Right lobe of liver (tissue), 6 donors: ENCODE results near the gene PMFBP1. TPM values are rescaled to one million over a fixed set of nuclear protein-coding genes. Genes with fewer than 3 reads are reported as not detected.

ENCODE experiments used
- ATAC-seq, 4 donors: fragments of 200-7000 bp; cut with Tn5 transposase; one replicate each; pipeline ENCODE4 v1.9.1; 2020; ENCODE audit warnings: mild to moderate bottlenecking in 4 of 4, moderate library complexity in 4 of 4
- DNase-seq, 3 donors: peaks; one replicate each; pipeline ENCODE4 v3.0.0-alpha.2; 2020
- H3K27ac ChIP-seq, 3 donors: fragments of 200-600 bp; one replicate each; pipeline ENCODE4 v1.8.0; 2022
- H3K27me3 ChIP-seq, 2 donors: fragments of 200-600 bp; one replicate each; pipeline ENCODE4 v1.8.0; 2022
- H3K36me3 ChIP-seq, 4 donors: fragments of 200-600 bp; sonication (generic) in 1 of 4; one replicate each; pipeline versions ENCODE4 v1.5.1 to v1.8.0; 2017 to 2022; ENCODE audit warnings: control low read depth in 1 of 4
- H3K4me1 ChIP-seq, 4 donors: fragments of 200-600 bp; sonication (generic) in 1 of 4; one replicate each; pipeline versions ENCODE4 v1.5.1 to v1.8.0; 2017 to 2022; ENCODE audit warnings: control low read depth in 1 of 4
- H3K4me3 ChIP-seq, 3 donors: fragments of 200-600 bp; one replicate each; pipeline ENCODE4 v1.8.0; 2022
- H3K9me3 ChIP-seq, 4 donors: fragments of 200-600 bp; sonication (generic) in 1 of 4; one replicate each; pipeline versions ENCODE4 v1.5.1 to v1.8.0; 2017 to 2022; ENCODE audit warnings: control low read depth in 1 of 4
- CTCF ChIP-seq, 4 donors: fragments of 200-600 bp in 3 of 4; fragments of 450-650 bp in 1 of 4; IDR thresholded peaks; one replicate each; pipeline versions ENCODE4 v1.5.1 to v1.8.0; 2016 to 2022; ENCODE audit warnings: antibody characterized with exemption in 4 of 4, mild to moderate bottlenecking in 2 of 4
- POLR2A ChIP-seq: fragments of 450-650 bp; IDR thresholded peaks from one replicate; pipeline ENCODE4 v1.6.1; 2017; ENCODE audit warnings: antibody characterized with exemption, mild to moderate bottlenecking
- WGBS: methylation state at CpG from one replicate; pipeline ENCODE4 v1.1.6; 2018; ENCODE audit warnings: low coverage, low lambda C conversion rate; ENCODE audit not compliant: insufficient coverage; ENCODE audit errors: missing lambda C conversion rate; 5-methylcytosine and 5-hydroxymethylcytosine counted together
- intact Hi-C, 2 donors: fragments of 100-400 bp; cut with DNase I; formaldehyde crosslinking; loops; one replicate each; pipeline versions ENCODE4 v1.11.2 to v1.14.1; 2022
- total RNA-seq, 6 experiments: library from RNA; depleted of rRNA in 2 of 6; stranded (reverse); fragments of >200 nt in 2 of 6; fragmentation: NEBNext Ultra II Directional in 3 of 6; extraction: Animal tissue kit (Norgen Biotek cat#: 25700) in 3 of 6; gene quantifications; one replicate each; pipeline versions ENCODE4 v1.1.0 to v1.2.4, GENCODE V29; 2016 to 2023
- donor health status: DM: no; HTN: yes; CAD: no.
- donor health status: DM: no; HTN: no; CAD: no.
- donor health status: DM: no; HTN: no; CAD: no.
- donor health status: DM: no; HTN: yes; CAD: no.
- donor health status: DM: no; HTN: yes; CAD: no.

The PMFBP1 gene
- total RNA-seq, 6 experiments from 2014 or later, result 0.09 to 0.53 (median 0.19) TPM; not detected in 2

GRCh38 chr16:72219282-72219681 is 47.3 kb upstream of the PMFBP1 start:
- DNase-seq (no peak), ATAC-seq (no peak)
- Histone ChIP-seq H3K4me1 (no peaks in the 10 kb centered on the region), H3K27me3 (no peaks in the 10 kb centered on the region), H3K4me3 (no peak overlapping the region), H3K27ac (no peak overlapping the region), H3K9me3 (no peaks in the 10 kb centered on the region), H3K36me3 (no peaks in the 10 kb centered on the region)
- no peak for TF ChIP-seq POLR2A
- no peak for TF ChIP-seq CTCF (IDR thresholded peaks at IDR 0.05)
- WGBS, result 80% methylated on average over 8 of the region's 8 CpGs
- intact Hi-C loops, result no loop called here

GRCh38 chr16:72216767-72217166 is 44.8 kb upstream of the PMFBP1 start:
- no peaks in the 10 kb centered on the region for H3K9me3 ChIP-seq
- DNase-seq (no peak), ATAC-seq (no peak)
- H3K4me1 ChIP-seq, result no peaks in the 10 kb centered on the region
- H3K27ac ChIP-seq, result no peak overlapping the region
- intact Hi-C loops, result no loop called here
- no peaks in the 10 kb centered on the region for H3K36me3 ChIP-seq
- H3K4me3 ChIP-seq, result no peak overlapping the region
- WGBS, result 66% methylated on average over 6 of the region's 6 CpGs
- TF ChIP-seq POLR2A, result no peak
- no peak for TF ChIP-seq CTCF (IDR thresholded peaks at IDR 0.05)
- H3K27me3 ChIP-seq, result no peaks in the 10 kb centered on the region

- Histone ChIP-seq H3K4me3 (no peak overlapping the region), H3K27me3 (no peaks in the 10 kb centered on the region), H3K36me3 (no peaks in the 10 kb centered on the region), H3K9me3 (no peaks in the 10 kb centered on the region), H3K4me1 (no peaks in the 10 kb centered on the region), H3K27ac (no peak overlapping the region)
- DNase-seq, result no peak
- ATAC-seq, result no peak
- TF ChIP-seq POLR2A (no peak), CTCF (IDR thresholded peaks at IDR 0.05) (no peak)
- intact Hi-C loops, result no loop called here
Observed at GRCh38 chr16:72214821-72215220, 42.9 kb upstream of the PMFBP1 start.

- no peak overlapping the region for H3K27ac ChIP-seq
- no peaks in the 10 kb centered on the region for H3K27me3 ChIP-seq
- no peaks in the 10 kb centered on the region for H3K36me3 ChIP-seq
- no peak for DNase-seq
- TF ChIP-seq CTCF (IDR thresholded peaks at IDR 0.05) (no peak), POLR2A (no peak)
- no peak overlapping the region for H3K4me3 ChIP-seq
- H3K9me3 ChIP-seq, result no peaks in the 10 kb centered on the region
- intact Hi-C loops, result no loop called here
- no peak for ATAC-seq
- no peaks in the 10 kb centered on the region for H3K4me1 ChIP-seq
Observed at GRCh38 chr16:72211110-72211509, 39.2 kb upstream of the PMFBP1 start.

GRCh38 chr16:72210555-72210954 is 38.6 kb upstream of the PMFBP1 start:
- ATAC-seq (no peak), DNase-seq (no peak)
- H3K36me3 ChIP-seq, result no peaks in the 10 kb centered on the region
- H3K4me1 ChIP-seq, result no peaks in the 10 kb centered on the region
- no peaks in the 10 kb centered on the region for H3K27me3 ChIP-seq
- intact Hi-C loops, result no loop called here
- WGBS, result 79% methylated on average over 3 of the region's 3 CpGs
- TF ChIP-seq POLR2A, result no peak
- TF ChIP-seq CTCF (IDR thresholded peaks at IDR 0.05), result no peak
- H3K27ac ChIP-seq, result no peak overlapping the region
- no peak overlapping the region for H3K4me3 ChIP-seq
- no peaks in the 10 kb centered on the region for H3K9me3 ChIP-seq
